Stimulated activated CD4-positive, alpha-beta T cell treated with anti-CD3 and anti-CD28 coated beads, Interleukin-2, amount 100 ng/mL, for 48 hours (primary cell): Measurements from ENCODE around the gene DCDC2C.
"Not testable (repeated sequence)": the region's sequence is repeated elsewhere in the genome, so short reads cannot be mapped to it uniquely, and the experiment has no call there.

Source experiments
- DNase-seq, 2 donors: peaks; one replicate each; pipeline ENCODE4 v3.0.0-alpha.2; 2020

Gene DCDC2C

DNA sequence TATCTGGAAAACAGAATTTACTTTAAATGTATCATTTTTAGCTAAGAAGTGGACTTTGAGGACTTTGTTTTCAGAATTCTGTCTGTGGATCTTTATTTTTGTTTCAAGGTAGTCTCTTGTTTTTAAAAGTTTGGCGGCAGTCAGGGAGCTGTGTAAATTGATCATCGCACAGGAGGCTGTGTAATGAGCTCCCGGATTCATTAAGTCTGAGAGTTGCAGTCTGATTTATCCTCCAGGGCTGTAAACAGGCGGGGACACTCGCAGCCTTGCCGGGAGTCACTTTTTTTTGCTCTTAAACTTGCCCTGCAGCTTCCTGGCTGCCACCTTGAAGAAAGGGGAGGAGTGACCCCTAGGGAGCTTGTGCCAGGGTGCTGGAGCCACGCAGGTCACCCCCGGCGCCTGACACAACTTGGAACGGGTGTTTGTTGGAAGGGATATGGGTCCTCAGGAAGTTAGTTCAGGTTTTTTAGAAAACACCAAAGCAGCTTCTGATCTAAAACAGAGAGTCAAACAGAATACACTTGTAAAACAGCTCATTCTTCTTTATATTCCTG, 76.2 kb downstream of the DCDC2C start:
- DNase-seq = no peak

DNA sequence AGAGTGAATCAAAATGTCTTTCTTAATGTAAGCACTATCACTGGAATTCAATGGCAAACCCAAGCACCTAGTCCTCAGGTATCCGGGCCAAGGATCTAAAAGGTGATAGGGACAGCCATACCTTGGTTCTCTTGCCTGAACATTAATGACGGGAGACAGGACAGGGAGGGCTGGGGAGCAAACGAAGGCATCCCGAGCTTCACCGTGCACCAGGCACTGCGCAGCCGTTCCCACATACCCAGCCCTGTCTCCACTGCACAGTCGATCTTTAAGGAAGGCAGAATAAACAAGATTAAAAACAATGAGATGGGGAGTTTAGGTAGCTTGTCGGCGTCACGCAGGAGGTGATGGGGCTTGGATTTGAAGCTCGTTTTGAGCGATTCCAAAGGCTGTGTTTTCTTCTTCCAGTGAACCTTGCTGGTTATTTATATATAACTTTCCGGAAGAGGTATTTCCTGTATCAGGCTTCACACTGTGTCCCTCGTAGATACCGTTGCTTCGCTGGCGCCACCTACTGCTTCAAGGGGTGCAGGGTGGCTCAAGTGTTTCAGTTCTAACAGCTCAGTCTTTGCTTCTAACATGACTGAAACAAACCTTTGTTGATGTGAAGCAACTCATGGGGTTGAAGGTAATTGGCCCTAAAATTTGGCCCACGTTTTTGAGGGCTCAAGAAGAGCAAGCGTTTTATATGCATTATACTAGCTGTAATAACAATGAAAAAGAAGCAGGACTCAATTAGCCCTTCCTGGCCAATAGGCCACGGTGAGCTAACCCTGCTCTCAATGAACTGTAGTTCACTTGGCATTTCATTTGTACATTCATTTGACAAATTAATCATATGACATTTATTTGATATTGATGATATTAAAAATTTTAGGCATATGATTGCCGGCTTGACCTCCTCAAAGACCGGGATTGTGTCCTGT, 77.4 kb downstream of the DCDC2C start:
- peak; percentile 43 to 52 for DNase-seq

DNA sequence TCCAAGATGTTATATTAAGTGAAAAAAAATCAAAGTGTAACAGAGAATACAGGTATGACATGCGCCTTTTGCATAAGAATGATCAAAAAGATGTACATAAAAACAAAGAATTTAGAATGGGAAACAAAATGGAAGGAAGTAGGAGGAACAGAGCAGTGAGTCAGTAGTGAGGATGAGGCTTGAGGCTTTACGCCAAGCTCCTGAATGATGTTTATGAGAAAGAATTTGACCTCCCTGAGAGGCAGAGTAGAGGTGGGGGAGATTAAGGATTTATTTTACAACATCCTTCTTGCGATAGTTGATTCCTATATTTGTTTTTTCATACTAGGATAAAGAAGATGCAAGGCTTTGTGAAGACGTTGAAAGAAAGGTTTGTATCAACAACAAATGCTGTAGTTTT, 81.4 kb downstream of the DCDC2C start:
- no peak for DNase-seq

DNA sequence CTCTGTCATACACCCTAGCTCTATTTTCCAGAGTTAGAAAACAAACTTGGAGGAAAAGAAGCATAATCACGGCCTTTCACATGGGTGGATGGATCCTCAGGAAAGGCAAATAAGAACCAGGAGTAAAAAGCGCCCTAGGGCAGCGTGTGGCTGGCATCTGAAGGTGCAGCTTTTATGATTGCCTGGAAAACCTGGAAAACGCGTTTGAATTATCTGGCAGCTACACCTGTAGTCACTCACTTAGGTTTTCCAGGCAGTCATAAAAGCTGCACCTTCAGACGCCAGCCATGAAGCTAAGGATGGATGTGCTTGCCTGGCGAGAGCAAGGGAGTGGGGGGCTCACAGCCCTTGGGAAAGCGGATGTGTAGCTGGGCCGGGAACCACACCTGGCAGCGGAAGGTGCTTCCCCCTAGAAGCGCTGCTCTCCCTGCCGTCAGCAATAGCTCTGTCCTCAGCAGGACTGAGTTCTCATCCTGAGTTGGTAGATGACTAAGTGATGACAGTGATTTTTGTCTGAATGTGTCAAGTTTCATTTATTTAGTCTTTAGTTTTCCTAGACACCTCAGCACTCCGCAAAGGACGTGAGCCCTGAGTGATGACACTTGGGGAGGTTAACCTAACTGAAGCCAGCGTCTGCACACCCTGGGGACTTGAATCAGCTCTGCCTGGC, 82.0 kb downstream of the DCDC2C start:
- no peak for DNase-seq

GRCh38 chr2:3785890-3786273, 82.5 kb downstream of the DCDC2C start:
- DNase-seq = no peak

DNA sequence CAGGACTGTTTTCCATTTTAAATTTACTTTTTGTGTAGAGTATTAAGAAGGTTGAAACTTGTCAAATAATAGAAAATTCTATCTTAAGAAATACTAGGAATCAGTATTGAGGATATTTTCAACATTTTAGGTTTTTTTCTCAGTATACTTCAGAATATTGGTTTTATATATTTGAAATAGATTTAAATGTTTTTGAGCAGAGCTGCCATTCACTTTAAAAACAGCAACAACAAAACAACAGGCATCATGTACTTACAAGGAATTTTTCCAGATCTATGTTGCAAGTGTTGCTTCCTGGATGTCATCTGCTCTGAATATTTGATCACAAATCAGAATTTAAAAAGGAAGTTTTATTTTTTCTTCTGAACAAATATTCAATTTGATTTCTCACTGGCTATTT, 84.4 kb downstream of the DCDC2C start:
- no peak for DNase-seq

DNA sequence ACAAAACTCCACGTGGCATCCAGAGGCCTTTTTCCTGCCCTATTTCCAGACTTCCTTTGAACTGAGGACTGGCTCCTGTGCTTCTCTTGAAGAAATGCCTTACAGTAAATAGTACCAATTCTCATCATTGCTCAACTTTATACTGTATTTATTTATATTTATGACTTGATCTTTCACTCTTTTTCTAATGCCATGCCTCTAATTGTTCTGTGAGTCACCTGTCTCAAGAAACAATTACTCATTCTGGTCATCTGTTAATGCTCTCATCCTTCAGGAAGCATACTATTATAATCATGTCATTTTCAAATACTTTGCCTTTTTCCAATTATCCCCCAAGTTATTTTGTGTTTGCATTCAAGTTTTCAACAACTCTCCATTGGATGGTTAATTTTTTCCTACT, 85.9 kb downstream of the DCDC2C start:
- DNase-seq = no peak

GRCh38 chr2:3793249-3793648, 89.9 kb downstream of the DCDC2C start:
- no peak for DNase-seq

- no peak for DNase-seq
Observed at GRCh38 chr2:3801506-3801905, 98.1 kb downstream of the DCDC2C start.

DNA sequence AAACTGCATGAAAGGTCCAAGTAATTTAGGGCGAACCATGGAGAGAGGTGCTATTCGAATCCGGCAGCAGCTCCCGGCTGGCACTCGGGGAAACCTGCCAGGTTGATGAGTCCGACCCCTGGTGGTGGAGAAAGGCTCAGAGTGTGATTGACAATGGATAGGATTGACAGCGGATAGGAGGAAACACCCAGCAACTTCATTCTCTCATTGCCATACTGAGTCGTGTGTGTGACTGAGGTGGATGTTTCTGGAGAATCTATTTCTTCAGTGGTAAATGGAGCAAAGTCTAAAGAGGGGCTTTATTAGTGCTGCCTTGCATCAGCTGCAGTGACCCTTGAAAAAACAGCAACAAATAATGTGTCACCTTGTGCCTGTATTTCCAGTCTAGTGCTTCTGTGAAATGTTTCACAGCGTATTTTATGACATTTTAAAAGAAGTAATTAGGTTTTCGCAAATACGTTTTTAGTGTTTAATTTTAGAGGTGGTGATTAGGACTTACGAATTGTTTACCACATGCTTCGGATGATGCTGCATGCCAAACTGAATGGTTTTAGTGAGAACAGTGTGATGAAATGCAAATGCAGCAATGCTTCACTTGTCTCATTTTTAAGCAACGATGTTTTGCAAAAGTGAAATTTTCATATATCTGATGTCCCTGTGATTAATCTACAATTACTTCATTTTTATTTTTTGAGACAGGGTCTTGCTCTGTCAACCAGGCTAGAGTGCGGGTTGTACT, 102.0 kb downstream of the DCDC2C start:
- no peak for DNase-seq

DNA sequence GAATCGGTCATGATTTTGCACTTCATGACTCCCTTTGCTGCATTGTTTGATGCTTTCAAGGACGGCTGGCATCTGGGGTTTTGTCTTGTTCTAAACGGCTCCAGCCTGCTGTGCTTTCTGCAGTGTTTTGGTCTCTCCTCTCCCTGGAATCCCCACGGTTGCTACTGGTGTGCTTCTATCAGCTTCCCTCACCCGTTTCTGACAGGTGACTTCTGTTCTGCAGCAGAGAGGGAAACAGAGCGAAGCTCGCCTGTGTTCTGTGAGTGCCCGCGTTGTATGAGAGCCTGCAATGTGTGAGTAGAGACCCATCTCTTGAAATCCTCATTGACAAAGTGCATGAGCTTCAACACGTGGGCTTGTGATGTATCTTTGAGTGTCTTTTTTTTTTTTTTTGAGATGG, 102.8 kb downstream of the DCDC2C start:
- DNase-seq = no peak

DNA sequence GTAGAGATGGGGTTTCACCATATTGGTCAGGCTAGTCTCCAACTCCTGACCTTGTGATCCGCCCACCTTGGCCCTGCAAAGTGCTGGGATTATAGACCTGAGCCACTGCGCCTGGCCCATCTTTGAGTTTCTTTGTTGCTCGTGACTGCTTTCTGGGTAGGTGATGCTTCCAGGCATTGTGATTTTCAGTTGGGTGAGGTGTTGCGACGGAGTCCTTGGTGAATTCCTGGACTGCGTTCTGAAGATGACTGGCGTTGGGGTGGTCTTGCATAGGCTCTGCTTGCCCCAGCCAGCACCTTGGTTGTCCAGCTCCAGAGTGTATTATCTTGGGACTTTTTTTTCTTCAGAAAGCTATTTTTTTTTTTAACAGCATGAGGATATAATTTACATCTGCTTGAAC, 103.4 kb downstream of the DCDC2C start:
- DNase-seq = no peak

DNA sequence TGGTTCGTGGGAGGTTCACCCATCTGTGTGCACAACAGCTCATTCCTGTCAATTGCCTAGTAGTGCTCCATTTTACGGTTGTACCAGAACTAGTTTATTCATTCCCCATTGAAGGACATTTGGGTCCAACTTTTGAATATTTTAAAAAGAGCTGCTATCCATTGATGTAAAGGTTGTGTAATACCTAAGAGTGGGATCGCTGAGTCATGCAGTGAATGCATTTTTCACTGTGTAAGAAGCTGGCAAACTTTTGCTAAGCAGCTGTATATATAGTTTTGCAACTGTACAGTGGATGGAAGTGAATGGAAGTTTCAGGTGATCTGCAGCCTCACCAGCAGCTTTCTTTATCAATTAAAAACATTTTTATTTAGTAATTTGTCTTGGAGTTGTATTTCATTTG, 104.5 kb downstream of the DCDC2C start:
- no peak for DNase-seq

DNA sequence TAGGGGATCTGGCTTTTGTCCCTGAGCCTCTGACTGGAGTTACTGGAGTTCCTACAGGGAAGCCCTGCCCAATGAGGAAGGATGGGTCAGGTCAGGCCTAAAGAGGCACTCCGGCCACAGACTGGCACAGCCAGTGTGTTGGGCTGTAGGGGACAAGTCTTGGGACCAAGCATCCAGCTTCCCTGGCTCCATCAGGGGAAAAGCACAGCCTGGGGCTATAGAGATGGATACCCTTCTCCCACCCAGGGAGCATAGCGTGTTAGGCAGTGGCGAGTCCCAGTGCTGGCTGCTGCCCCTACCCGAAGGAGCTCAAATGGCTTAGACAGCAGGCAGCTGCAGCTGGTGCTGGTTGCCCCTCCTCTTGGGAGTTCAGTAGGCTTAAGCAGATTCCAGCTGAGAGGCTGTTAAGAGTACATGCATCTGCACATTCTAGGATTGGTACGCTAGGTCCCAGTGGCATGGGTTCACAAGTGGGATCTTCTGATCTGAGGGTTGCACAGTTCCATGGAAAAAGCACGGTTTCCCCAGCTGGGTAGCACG, 111.4 kb downstream of the DCDC2C start:
- DNase-seq = no peak

- not testable (repeated sequence) for DNase-seq
Observed at GRCh38 chr2:3817144-3817543, 113.8 kb downstream of the DCDC2C start.

DNA sequence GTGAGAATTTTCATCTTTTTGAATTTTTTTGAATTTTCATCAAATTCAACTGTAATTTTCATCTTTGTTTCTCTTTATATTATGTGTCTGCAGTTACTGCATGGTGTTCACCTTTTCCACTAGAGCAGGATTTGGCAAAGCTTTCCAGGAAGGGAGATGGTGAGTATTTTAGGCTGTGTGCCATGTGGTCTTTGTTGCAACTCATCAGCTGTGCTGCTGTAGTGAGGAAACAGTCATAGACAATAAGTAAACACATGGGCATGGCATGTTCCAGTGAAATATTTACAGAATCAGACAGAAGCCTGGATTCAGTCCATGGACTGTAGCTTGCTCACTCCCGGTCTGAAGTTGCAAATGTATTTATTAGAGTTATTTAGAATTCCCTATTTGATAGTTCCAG, 120.4 kb downstream of the DCDC2C start:
- DNase-seq = no peak

GRCh38 chr2:3827673-3828575, 124.5 kb downstream of the DCDC2C start:
- peak in 1 of 2 donors; percentile 5 for DNase-seq

- no peak for DNase-seq
Observed at GRCh38 chr2:3830796-3831195, 127.4 kb downstream of the DCDC2C start.

- DNase-seq = no peak
Observed at GRCh38 chr2:3837086-3837485, 133.7 kb downstream of the DCDC2C start.

DNA sequence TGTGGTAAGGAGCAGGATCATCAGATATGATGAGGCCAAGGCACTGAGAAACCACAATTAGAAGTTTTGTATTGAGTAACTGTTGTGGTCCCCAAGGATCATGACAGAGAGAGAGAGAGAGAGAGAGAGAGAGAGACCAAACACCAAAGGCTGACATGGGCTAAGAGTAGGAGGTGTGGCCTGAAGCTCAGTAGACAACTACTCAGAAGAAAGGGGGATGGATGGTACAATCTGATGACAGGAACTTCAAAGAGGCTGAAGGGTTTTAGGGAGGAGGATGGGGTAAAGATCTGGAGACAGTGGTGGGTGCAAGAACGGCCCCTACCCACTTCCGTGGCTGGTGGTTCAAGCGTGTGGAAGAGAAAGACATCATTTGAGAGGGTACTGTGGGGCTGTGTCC, 135.0 kb downstream of the DCDC2C start:
- no peak for DNase-seq

- no peak for DNase-seq
Observed at GRCh38 chr2:3839476-3839875, 136.1 kb downstream of the DCDC2C start.

DNA sequence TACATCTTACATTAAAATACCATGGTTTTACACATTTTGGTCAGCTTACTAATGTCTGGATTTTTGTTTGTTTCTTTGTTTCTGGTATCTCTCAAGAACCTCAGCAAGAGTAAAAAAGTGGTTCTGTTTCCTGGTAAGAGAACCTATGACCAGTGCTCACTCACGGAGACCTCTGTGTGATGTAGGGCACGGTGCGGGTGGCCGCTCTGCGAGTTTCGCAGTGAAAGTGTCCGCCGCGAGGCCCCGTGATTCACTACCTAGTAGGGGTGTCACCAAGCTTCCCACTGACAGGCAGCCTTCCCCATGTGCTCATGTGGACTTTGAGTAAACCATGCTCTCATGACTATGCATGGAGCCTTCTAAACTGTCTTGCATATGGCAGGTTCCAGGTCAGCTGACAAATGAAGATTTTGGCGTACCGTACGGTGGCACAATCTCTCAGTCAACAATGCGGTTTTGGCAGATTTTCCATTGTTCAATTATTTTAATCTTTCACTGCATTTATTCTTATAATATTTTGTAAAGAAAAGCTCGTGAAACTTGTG, 137.3 kb downstream of the DCDC2C start:
- no peak for DNase-seq
